GM12891 (cell line): Measurements from ENCODE around the gene KDM3A.

Experiments
- POLR2A ChIP-seq: IDR thresholded peaks from 2 replicates; pipeline ENCODE4 v1.6.1; 2011; ENCODE audit warnings: low read depth, low read length, control low read depth
- POLR2AphosphoS5 ChIP-seq: IDR thresholded peaks from 2 replicates; pipeline ENCODE4 v1.6.1; 2011; ENCODE audit warnings: low read depth, low read length, control low read depth
- SPI1 ChIP-seq: IDR thresholded peaks from 2 replicates; pipeline ENCODE4 v1.6.1; 2011; ENCODE audit warnings: low read depth, low read length, control low read depth
- TAF1 ChIP-seq: IDR thresholded peaks from 2 replicates; pipeline ENCODE4 v1.6.1; 2011; ENCODE audit warnings: low read depth, low read length, control low read depth

- TF ChIP-seq TAF1 (no peak), SPI1 (no peak), POLR2AphosphoS5 (no peak), POLR2A (no peak)
Observed at GRCh38 chr2:86512034-86512433, 70.9 kb downstream of the KDM3A start.
